ENCODE results near the gene FAM222A. TPM values are rescaled to one million over a fixed set of nuclear protein-coding genes. Genes with fewer than 3 reads are reported as not detected.

Gene FAM222A
- total RNA-seq, 1 donor from 2014 or later: 0.58 TPM

DNA sequence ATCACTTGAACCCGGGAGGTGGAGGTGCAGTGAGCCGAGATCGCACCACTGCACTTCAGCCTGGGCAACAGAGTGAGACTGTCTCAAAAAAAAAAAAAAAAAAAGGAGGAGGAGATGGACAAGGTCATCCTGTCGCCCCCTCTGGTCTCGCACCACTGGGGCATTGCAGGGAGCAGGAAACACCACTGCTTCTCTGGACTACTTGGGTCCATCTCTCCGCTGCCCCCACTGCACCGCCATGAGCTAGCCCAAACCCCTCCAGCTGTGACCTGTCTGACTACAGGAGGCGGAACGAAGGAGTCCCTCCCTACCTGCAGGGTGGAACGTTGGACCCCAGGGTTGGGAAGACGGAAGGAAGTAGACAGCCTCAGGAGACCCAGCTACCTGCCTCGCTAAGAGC, 18.2 kb upstream of the FAM222A start:
- H3K36me3 ChIP-seq (ENCODE audit: control insufficient read depth, insufficient read depth, low read length): no peaks in the 10 kb centered on the region
- H3K4me3 ChIP-seq (ENCODE audit: low read depth, low read length): no peak overlapping the region
- H3K27me3 ChIP-seq (ENCODE audit: control insufficient read depth, insufficient read depth, low read length): peaks cover 8% of the 10 kb centered on the region
- TF ChIP-seq CTCF (IDR thresholded peaks at IDR 0.05; ENCODE audit: insufficient read depth, low read length, poor library complexity, severe bottlenecking): no peak
- no peak for DNase-seq (ENCODE audit: low read depth)

- Histone ChIP-seq H3K27me3 (ENCODE audit: control insufficient read depth, insufficient read depth, low read length) (peaks cover 8% of the 10 kb centered on the region), H3K36me3 (ENCODE audit: control insufficient read depth, insufficient read depth, low read length) (no peaks in the 10 kb centered on the region), H3K4me3 (ENCODE audit: low read depth, low read length) (no peak overlapping the region)
- no peak for TF ChIP-seq CTCF (IDR thresholded peaks at IDR 0.05; ENCODE audit: insufficient read depth, low read length, poor library complexity, severe bottlenecking)
- no peak for DNase-seq (ENCODE audit: low read depth)
These were observed 17.6 kb upstream of the FAM222A start for GRCh38 chr12:109695961-109696461.

- no peak for TF ChIP-seq CTCF (IDR thresholded peaks at IDR 0.05; ENCODE audit: insufficient read depth, low read length, poor library complexity, severe bottlenecking)
- no peak overlapping the region for H3K4me3 ChIP-seq (ENCODE audit: low read depth, low read length)
- no peaks in the 10 kb centered on the region for H3K36me3 ChIP-seq (ENCODE audit: control insufficient read depth, insufficient read depth, low read length)
- no peak for DNase-seq (ENCODE audit: low read depth)
- H3K27me3 ChIP-seq (ENCODE audit: control insufficient read depth, insufficient read depth, low read length): peaks cover 8% of the 10 kb centered on the region
These were observed 16.9 kb upstream of the FAM222A start for GRCh38 chr12:109696485-109697269.

GRCh38 chr12:109697270-109697553, 16.4 kb upstream of the FAM222A start:
- no peak for TF ChIP-seq CTCF (IDR thresholded peaks at IDR 0.05; ENCODE audit: insufficient read depth, low read length, poor library complexity, severe bottlenecking)
- H3K27me3 ChIP-seq (ENCODE audit: control insufficient read depth, insufficient read depth, low read length): peaks cover 7% of the 10 kb centered on the region
- H3K4me3 ChIP-seq (ENCODE audit: low read depth, low read length): no peak overlapping the region
- no peak for DNase-seq (ENCODE audit: low read depth)
- no peaks in the 10 kb centered on the region for H3K36me3 ChIP-seq (ENCODE audit: control insufficient read depth, insufficient read depth, low read length)

DNA sequence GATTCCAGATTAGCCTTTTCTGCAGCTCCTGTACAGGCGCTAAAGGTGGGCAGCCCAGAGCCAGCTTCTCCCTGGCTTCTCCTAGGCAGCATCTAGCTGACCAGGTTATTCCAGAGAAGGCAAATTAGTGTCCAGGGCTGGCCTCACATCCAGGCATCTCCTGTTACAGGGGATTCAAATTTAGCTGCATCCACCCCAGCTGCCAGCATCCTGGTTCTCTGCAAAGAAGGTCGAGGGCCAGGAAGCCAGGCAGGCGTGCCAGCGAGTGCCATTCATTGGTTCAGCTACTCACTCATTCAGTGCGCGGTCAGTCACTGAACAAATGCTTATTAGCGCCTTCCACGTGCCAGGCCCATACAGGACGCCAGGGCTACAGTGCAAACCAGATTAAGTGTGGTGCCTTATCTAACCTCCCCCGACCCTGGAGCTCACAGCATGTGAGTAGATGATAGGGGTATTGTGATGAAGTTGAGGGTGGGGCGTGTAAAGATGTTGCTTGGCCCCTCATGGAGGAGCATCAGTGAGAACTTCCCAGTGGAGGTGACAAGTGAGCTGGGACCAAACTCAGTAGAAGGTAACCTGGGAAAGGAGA, 15.7 kb upstream of the FAM222A start:
- no peak for DNase-seq (ENCODE audit: low read depth)
- no peak for TF ChIP-seq CTCF (IDR thresholded peaks at IDR 0.05; ENCODE audit: insufficient read depth, low read length, poor library complexity, severe bottlenecking)
- Histone ChIP-seq H3K4me3 (ENCODE audit: low read depth, low read length) (no peak overlapping the region), H3K27me3 (ENCODE audit: control insufficient read depth, insufficient read depth, low read length) (peaks cover 4% of the 10 kb centered on the region), H3K36me3 (ENCODE audit: control insufficient read depth, insufficient read depth, low read length) (no peaks in the 10 kb centered on the region)
